ENCODE measurements around the gene CAGE1.
"Not testable (repeated sequence)": the region's sequence is repeated elsewhere in the genome, so short reads cannot be mapped to it uniquely, and the experiment has no call there.

DNA sequence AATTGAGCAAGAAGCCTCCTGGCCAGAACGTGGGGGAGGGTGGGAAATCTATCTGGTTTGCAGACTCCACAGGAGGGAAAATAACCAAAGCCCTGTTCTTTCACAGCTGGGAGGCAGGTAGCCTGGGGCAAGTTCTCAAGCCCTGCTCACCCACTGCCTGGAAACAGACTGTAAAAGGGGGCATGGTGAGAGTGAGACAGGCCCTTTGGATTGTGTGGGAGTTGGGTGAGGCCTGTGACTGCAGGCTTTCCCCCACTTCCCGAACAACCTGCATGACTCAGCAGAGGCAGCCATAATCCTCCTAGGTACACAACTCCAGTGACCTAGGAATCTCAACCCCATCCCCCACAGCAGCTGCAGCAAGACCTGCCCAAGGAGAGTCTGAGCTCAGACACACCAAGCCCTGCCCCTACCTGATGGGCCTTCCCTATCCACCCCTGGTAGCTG lies 42.0 kb downstream of the CAGE1 start:
- not testable (repeated sequence) for TF ChIP-seq POLR2A (IDR thresholded peaks at IDR 0.05)
- TF ChIP-seq, protein P1, sequence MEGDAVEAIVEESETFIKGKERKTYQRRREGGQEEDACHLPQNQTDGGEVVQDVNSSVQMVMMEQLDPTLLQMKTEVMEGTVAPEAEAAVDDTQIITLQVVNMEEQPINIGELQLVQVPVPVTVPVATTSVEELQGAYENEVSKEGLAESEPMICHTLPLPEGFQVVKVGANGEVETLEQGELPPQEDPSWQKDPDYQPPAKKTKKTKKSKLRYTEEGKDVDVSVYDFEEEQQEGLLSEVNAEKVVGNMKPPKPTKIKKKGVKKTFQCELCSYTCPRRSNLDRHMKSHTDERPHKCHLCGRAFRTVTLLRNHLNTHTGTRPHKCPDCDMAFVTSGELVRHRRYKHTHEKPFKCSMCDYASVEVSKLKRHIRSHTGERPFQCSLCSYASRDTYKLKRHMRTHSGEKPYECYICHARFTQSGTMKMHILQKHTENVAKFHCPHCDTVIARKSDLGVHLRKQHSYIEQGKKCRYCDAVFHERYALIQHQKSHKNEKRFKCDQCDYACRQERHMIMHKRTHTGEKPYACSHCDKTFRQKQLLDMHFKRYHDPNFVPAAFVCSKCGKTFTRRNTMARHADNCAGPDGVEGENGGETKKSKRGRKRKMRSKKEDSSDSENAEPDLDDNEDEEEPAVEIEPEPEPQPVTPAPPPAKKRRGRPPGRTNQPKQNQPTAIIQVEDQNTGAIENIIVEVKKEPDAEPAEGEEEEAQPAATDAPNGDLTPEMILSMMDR (IDR thresholded peaks at IDR 0.05): not testable (repeated sequence)

All from suprapubic skin (tissue), 3 donors.